OCI-LY3 (cell line): Measurements from ENCODE around the gene HNRNPLL.

Source experiments
- H2AFZ ChIP-seq: fragments of 200-600, 300-600 bp; shearing (Covaris generic); 2 replicates; pipeline ENCODE4 v1.6.0; 2014; ENCODE audit warnings: antibody characterized with exemption, low read depth, low read length
- H3K27ac ChIP-seq: fragments of 200-600, 300-600 bp; sonication (generic); 2 replicates; pipeline ENCODE4 v1.5.1; 2014; ENCODE audit warnings: mild to moderate bottlenecking, low read length, moderate library complexity, mixed read lengths
- H3K27me3 ChIP-seq: fragments of 200-600, 300-600 bp; sonication (generic); 2 replicates; pipeline ENCODE4 v1.6.1; 2014; ENCODE audit warnings: low read depth, low read length, mixed read lengths
- H3K36me3 ChIP-seq: fragments of 200-600, 300-600 bp; sonication (generic); replicated peaks from 2 replicates; pipeline ENCODE3; 2014; ENCODE audit warnings: low read depth, low read length, mixed read lengths
- H3K4me1 ChIP-seq: fragments of 300-600, 200-600 bp; sonication (generic); 2 replicates; pipeline ENCODE4 v1.6.1; 2014; ENCODE audit warnings: low read length, mixed read lengths
- H3K4me2 ChIP-seq: fragments of 200-600, 300-600 bp; sonication (generic); 2 replicates; pipeline ENCODE4 v1.6.1; 2014; ENCODE audit warnings: low read length, mixed read lengths
- H3K4me3 ChIP-seq: fragments of 300-600, 200-600 bp; sonication (generic); 2 replicates; pipeline ENCODE4 v1.5.1; 2014; ENCODE audit warnings: antibody characterized with exemption, mild to moderate bottlenecking, low read length, moderate library complexity
- H3K79me2 ChIP-seq: fragments of 300-600, 200-600 bp; shearing (Covaris generic); 2 replicates; pipeline ENCODE4 v1.6.1; 2014; ENCODE audit warnings: mild to moderate bottlenecking, low read length, mixed read lengths
- H3K9ac ChIP-seq: fragments of 300-600, 200-600 bp; shearing (Covaris generic); 2 replicates; pipeline ENCODE4 v1.6.0; 2014; ENCODE audit warnings: mild to moderate bottlenecking, low read length, moderate library complexity
- H3K9me3 ChIP-seq: fragments of 200-600, 300-600 bp; shearing (Covaris generic); 2 replicates; pipeline ENCODE4 v1.6.1; 2014; ENCODE audit warnings: low read length, mixed read lengths; ENCODE audit not compliant: insufficient read depth
- H4K20me1 ChIP-seq: fragments of 200-600, 300-600 bp; sonication (generic); 2 replicates; pipeline ENCODE4 v1.6.1; 2016; ENCODE audit warnings: low read length, mixed read lengths; ENCODE audit not compliant: insufficient read depth
- CTCF ChIP-seq: fragments of 200-600, 300-600 bp; sonication (generic); IDR thresholded peaks from 2 replicates; pipeline ENCODE4 v1.5.1; 2014; ENCODE audit warnings: antibody characterized with exemption, low read length, low read depth
- EZH2phosphoT487 ChIP-seq: fragments of 200-600 bp; shearing (Covaris generic); IDR thresholded peaks from 2 replicates; pipeline ENCODE4 v1.6.1; 2018; ENCODE audit warnings: antibody characterized with exemption, mixed run types, low read depth

HNRNPLL gene

GRCh38 chr2:38578832-38579231 is 23.9 kb downstream of the HNRNPLL start:
- H3K36me3 ChIP-seq, result peaks cover 25% of the 10 kb centered on the region
- no peaks in the 10 kb centered on the region for H3K9me3 ChIP-seq
- TF ChIP-seq CTCF (no peak), EZH2phosphoT487 (no peak)
- H3K79me2 ChIP-seq, result no peaks in the 10 kb centered on the region
- no peak overlapping the region for H2AFZ ChIP-seq
- H3K9ac ChIP-seq, result no peak overlapping the region
- no peak overlapping the region for H3K27ac ChIP-seq
- H4K20me1 ChIP-seq, result no peaks in the 10 kb centered on the region; the same call in 1 of the 2 replicates
- H3K4me1 ChIP-seq, result peaks cover 19% of the 10 kb centered on the region
- no peak overlapping the region for H3K4me3 ChIP-seq
- H3K27me3 ChIP-seq, result no peaks in the 10 kb centered on the region
- H3K4me2 ChIP-seq, result no peak overlapping the region

DNA sequence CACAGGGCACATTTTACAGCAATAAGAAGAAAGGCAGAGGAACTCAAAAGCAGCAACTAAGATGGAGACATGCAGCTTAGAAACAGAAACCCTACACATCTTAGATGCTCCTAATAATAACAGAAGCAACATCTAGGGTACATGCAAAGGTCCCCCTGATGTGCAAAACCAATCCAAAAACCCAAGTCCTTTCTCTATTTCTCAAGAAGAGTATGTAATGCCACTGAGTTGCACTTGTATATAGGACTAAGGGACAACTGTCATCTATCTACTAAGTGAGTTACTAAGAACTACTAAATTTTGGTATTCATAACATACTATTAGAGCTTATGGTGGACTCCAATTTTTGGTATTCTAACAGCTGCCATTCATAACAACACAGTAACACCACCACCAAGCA is 28.4 kb downstream of the HNRNPLL start:
- H3K27ac ChIP-seq, result peak overlapping the region; percentile 41
- H4K20me1 ChIP-seq, result no peaks in the 10 kb centered on the region; the same call in 1 of the 2 replicates
- H3K9me3 ChIP-seq, result no peaks in the 10 kb centered on the region
- H3K9ac ChIP-seq, result no peak overlapping the region
- TF ChIP-seq EZH2phosphoT487 (no peak), CTCF (no peak)
- H2AFZ ChIP-seq, result no peak overlapping the region
- H3K4me1 ChIP-seq, result peaks cover 23% of the 10 kb centered on the region
- H3K36me3 ChIP-seq, result peaks cover 29% of the 10 kb centered on the region
- H3K4me2 ChIP-seq, result peak overlapping the region; percentile 58
- H3K4me3 ChIP-seq, result no peak overlapping the region
- no peaks in the 10 kb centered on the region for H3K79me2 ChIP-seq
- H3K27me3 ChIP-seq, result no peaks in the 10 kb centered on the region

DNA sequence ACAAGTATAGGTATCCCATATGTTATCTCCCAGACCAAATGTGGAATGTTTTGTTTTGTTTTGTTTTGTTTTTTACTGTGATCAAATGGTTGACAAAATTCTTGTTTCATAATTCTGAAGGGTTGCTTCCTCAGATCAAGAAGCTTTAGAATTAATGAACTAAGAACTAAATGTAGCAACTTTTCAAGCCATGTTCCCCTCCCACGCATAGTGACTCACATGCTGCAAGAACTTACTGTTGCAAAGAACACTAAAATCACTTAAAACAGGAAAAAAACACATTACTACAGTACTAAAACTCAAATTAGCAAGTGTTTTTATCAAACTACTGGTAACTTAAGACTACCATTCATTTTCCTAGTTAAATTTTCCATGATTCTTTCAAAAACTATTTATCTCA is 30.6 kb downstream of the HNRNPLL start:
- H3K27ac ChIP-seq, result no peak overlapping the region
- H3K4me1 ChIP-seq, result peaks cover 23% of the 10 kb centered on the region
- H3K4me3 ChIP-seq, result no peak overlapping the region
- peaks cover 38% of the 10 kb centered on the region for H3K36me3 ChIP-seq
- H3K9me3 ChIP-seq, result no peaks in the 10 kb centered on the region
- no peaks in the 10 kb centered on the region; the same call in 1 of the 2 replicates for H4K20me1 ChIP-seq
- H3K79me2 ChIP-seq, result no peaks in the 10 kb centered on the region
- no peak overlapping the region for H3K9ac ChIP-seq
- H3K27me3 ChIP-seq, result no peaks in the 10 kb centered on the region
- TF ChIP-seq EZH2phosphoT487, result no peak
- TF ChIP-seq CTCF, result no peak
- no peak overlapping the region for H2AFZ ChIP-seq
- H3K4me2 ChIP-seq, result no peak overlapping the region

GRCh38 chr2:38571193-38571592 is 31.5 kb downstream of the HNRNPLL start:
- no peak overlapping the region for H3K4me3 ChIP-seq
- peaks cover 39% of the 10 kb centered on the region for H3K36me3 ChIP-seq
- no peaks in the 10 kb centered on the region for H3K27me3 ChIP-seq
- TF ChIP-seq CTCF (no peak), EZH2phosphoT487 (no peak)
- H3K4me1 ChIP-seq, result peaks cover 23% of the 10 kb centered on the region
- no peaks in the 10 kb centered on the region for H3K9me3 ChIP-seq
- no peak overlapping the region for H3K4me2 ChIP-seq
- H3K27ac ChIP-seq, result no peak overlapping the region
- no peaks in the 10 kb centered on the region for H3K79me2 ChIP-seq
- no peaks in the 10 kb centered on the region; the same call in 1 of the 2 replicates for H4K20me1 ChIP-seq
- no peak overlapping the region for H3K9ac ChIP-seq
- H2AFZ ChIP-seq, result no peak overlapping the region
